NCI-H1048 (cell line): ENCODE data around the gene SMC5.
"Not testable (repeated sequence)": the region's sequence is repeated elsewhere in the genome, so short reads cannot be mapped to it uniquely, and the experiment has no call there.

ENCODE experiments used
- DNase-seq: peaks from one replicate; lab custom pipeline; 2025; lab: John Stamatoyannopoulos, UW

SMC5 gene

DNA sequence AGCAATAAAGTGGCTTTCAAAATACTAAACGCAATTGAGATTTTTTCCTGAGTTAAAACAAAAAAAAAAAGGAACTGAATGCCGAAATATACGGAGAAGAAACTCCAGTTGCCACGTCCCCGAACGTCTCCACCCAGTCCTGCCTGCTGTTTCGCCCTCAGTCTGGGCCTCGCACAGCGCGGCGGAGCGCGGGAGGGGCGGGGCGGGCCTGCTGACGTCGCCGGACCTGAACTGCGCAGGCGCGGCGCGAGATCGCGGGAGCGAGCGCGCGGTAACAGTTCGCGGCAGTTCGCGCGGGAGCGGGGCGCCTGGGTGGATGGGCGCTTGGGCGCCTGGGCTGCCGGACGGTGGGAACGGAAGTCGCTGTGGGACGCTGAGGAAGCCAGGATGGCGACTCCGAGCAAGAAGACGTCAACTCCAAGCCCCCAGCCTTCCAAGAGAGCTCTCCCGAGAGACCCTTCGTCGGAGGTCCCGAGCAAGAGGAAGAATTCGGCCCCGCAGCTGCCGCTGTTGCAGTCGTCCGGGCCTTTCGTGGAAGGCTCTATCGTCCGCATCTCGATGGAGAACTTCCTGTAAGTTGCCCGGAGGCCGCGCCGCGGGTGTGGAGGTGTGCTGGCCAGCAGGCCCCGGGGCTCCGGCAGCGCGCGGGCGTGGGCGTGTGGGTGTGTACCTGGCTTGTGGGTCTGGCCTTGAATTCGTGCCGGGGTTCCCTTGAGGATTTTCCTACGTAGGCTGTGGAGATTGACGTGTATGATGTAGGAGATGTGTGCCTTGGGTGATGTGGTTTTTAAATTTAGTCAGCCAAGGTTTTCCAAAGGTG, at the start of gene SMC5:
SMC5 (plus strand) TSS at position 287 of the 820 bp plus-strand sequence; CDS start at position 388, 101 bp downstream.
- DNase-seq: peak; percentile 82

- DNase-seq: no peak
Observed at GRCh38 chr9:70217029-70217428, 41.7 kb upstream of the SMC5 start.

- no peak for DNase-seq
Observed at GRCh38 chr9:70218767-70219166, 40.0 kb upstream of the SMC5 start.

DNA sequence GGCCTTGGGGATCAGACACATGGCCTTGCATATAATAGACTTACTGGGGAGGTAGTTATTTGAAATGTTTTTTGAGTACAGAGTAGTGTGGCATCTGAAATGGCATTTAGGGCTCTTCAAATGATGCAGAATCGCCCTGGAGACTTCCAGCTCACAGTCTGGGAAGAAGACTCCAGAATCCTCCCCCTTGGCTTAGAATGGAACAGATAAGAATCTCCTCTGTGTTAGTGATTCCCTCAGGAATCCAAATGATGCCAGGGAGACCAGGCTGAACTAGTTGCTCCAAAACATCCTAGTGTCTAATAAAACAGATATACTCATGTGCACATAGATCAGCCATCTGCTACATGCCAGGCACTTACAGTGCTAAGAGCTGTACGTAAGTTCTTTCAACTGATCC, 38.6 kb upstream of the SMC5 start:
- DNase-seq: no peak

- DNase-seq: no peak
Observed at GRCh38 chr9:70222354-70222753, 36.4 kb upstream of the SMC5 start.

DNA sequence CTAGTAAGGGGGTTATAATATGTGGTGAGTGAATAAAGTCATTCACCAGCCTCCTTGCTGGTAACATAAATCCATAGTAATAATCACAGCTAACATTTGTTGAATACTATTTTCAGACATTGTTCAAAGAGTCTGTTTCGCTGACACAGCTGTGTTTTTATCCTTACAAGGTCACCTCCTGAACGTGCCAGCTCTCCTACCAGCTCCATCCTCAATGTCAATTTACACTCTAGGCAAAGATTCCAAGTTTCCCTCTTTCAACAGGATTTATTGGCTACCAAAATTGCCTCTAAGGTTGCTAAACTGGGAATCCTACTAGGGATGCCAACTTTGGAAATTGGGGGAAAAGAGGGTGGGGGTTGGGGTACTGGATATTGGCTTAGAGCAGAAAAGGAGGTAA, 30.7 kb upstream of the SMC5 start:
- DNase-seq: no peak

- no peak for DNase-seq
Observed at GRCh38 chr9:70228611-70229010, 30.2 kb upstream of the SMC5 start.

GRCh38 chr9:70229026-70229425, 29.8 kb upstream of the SMC5 start:
- DNase-seq: no peak

DNA sequence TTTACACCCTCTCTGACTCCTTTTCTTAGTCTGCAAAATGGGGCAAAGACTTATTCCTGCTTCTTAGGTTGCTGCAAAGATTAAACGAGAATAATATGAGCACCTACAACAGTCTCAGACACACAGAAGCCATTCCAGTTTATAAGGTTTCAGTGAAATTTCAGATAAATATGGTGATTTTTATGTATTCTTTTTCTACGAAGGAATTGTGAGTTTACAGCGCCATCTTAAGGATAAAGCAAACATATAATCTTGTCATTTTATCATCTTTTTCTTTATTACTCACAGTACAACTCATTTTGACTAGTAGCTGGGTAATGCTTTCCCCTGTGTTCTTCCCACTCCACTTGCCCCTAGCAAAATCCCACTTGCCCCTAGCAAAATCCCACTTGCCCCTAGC, 29.2 kb upstream of the SMC5 start:
- no peak for DNase-seq

- DNase-seq: no peak
Observed at GRCh38 chr9:70232476-70232875, 26.3 kb upstream of the SMC5 start.

DNA sequence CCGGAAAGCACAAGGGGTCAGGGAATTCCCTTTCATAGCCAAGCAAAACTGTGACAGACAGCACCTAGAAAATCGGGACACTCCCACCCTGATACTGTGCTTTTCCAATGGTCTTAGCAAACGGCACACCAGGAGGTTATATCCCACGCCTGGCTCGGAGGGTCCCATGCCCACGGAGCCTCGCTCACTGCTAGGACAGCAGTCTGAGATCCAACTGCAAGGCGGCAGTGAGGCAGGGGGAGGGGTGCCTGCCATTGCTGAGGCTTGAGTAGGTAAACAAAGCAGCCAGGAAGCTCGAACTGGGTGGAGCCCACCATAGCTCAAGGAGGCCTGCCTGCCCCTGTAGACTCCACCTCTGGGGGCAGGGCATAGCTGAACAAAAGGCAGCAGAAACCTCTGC, 24.6 kb upstream of the SMC5 start:
- DNase-seq: not testable (repeated sequence)

DNA sequence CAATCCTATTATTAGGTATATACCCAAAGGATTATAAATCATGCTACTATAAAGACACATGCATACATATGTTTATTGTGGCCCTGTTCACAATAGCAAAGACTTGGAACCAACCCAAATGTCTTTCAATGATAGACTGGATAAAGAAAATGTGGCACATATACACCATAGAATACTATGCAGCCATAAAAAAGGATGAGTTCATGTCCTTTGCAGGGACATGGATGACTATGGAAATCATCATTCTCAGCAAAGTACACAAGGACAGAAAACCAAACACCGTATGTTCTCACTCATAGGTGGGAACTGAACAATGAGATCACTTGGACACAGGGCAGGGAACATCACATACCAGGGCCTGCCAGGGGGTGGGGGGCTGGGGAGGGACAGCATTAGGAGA, 12.8 kb upstream of the SMC5 start:
- DNase-seq: not testable (repeated sequence)

DNA sequence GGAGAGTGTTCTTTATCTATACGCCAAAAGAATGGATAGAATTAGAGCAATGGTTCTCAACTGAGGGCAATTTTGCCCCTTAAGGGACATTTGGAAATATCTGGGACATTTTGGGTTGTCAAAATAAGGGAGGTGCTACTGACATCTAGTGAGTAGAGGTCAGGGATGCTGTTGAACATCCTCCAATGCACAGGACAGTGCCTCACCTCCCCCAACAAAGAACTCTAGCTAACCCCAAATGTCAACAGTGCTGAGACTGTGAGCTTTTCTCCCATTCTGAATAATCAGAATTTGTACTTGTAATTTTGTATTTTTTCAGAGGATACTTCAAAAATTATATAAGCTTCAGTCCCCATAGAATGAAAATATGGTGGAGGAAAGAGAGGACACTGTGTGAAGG, 8.6 kb upstream of the SMC5 start:
- DNase-seq: no peak

- no peak for DNase-seq
Observed at GRCh38 chr9:70255486-70255885, 3.3 kb upstream of the SMC5 start.

DNA sequence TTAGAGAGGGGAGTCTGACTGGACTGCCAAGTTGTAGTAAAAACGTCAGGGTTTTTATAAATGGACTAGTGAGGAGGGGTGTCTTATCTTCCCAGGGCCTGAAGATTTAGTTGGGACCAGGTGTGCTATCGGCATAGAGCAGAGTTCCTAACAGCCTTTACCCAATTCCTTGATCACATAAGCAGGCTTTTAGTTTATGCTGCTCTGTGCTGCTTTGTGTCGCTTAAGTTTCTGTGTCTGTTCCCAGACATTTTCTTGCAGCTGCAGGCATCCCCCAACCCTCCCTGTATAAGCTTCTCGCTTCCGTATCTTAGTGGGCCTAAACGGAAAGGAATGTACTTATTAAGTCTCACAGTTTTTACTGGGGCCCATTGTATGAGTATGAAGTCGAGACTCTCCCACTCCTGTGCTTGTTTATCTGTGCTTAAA, 2.6 kb upstream of the SMC5 start:
- no peak for DNase-seq

- no peak for DNase-seq
Observed at GRCh38 chr9:70257502-70257901, 1.3 kb upstream of the SMC5 start.

DNA sequence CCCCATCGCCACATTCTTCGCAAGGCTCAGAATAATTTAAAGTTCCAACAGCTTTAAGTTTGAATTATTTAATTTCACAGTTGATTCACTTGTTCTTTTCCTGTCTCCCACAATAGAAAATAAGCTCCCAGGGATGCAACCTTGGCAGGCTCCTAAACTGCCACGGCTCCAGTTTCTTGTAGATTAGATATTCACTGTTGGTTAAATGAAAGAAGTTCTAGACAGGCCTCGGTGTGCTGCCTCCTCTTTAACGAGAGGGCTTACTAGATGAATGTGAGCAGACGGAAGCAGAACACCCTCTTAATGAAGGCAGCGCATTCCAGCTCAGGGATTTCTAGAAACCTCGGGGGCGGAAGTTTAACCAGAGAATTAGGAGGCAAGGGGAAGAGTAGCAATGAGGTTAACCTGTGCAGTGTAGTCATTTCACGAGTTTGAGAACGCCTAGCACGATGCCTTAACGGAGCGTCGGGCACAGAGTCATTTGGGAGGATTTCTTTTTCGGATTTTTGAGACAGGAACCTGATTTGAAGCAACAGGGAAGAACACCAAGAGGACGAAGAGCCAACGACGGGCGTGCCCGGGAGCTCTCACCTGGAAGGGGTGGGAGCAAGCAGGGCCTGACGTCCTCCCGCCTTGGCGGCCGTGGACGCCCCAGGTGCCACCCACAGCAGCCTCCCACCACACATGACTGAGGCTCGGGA, 637 bp upstream of the SMC5 start:
- DNase-seq: no peak

DNA sequence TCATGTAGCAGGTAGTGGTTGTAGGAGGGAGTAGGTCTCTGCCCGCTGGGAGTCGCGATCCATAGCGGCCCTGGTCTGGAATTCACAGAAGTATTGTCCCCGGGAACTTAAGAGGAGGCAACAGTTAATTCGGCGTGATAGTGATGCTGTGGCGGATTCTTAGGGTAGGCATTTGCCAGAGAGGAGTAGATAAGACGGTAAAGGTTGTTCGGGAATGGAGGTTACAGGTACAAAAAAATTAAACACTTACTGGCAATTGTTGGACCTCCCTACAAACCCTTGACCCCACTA, 679 bp downstream of the SMC5 start:
- DNase-seq: no peak

- no peak for DNase-seq
Observed at GRCh38 chr9:70260007-70260443, 1.2 kb downstream of the SMC5 start.

DNA sequence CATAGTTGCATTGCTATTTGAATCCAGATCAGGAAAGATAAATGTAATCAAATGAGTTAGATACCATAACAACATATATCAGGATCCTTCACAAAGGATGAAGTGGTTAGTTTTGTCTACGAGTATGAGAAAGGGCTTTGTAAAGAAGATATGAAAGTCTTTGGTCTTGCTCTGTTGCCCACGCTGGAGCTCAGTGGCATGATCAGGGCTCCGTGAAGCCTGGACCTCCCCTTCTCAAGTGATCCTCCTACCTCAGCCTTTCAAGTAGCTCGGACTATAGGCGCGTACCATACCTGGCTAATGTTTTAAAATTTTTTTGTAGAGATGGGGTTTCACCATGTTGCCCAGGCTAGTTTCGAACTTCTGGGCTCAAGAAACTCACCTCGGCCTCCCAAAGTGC, 1.8 kb downstream of the SMC5 start:
- no peak for DNase-seq

GRCh38 chr9:70261131-70261870, 2.5 kb downstream of the SMC5 start:
- DNase-seq: no peak

GRCh38 chr9:70262366-70262765, 3.6 kb downstream of the SMC5 start:
- no peak for DNase-seq

DNA sequence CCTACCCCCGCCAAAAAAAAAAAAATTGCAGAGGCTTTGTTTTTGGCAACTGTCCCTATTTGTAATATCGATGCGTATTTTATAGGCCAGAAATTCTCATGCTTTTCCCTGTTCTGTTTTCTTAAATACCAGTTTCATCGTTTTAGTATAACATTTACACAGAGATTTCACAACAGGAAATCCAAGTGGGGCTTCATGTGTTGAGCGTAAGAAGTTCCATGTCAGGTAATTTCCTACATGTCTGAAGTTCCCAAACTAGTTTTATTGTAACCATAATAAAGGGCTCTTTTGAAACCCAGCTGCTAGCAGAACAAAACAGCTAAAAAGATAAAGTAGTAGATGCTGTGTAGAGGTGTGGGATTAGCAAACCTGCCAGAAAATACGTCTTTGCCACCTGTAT, 4.2 kb downstream of the SMC5 start:
- DNase-seq: no peak
